WTC11 (cell line): Measurements from ENCODE around the gene PIK3R1. TPM values are rescaled to one million over a fixed set of nuclear protein-coding genes. Genes with fewer than 3 reads are reported as not detected.

Source experiments
- ATAC-seq: fragments of 200-7000 bp; cut with Tn5 transposase; 2 replicates; pipeline ENCODE4 v1.10.0; 2021; ENCODE audit warnings: mild to moderate bottlenecking, moderate library complexity
- CTCF ChIA-PET: fragments of 300-600 bp; sonication (Branson Sonifier 250); formaldehyde crosslinking; loops from one replicate; lab custom pipeline; 2021; ENCODE audit warnings: antibody characterized with exemption; lab: Charles Lee
- POLR2A ChIA-PET: fragments of 350-600 bp; sonication (Branson Sonifier 250); formaldehyde crosslinking; loops from one replicate; lab custom pipeline; 2021; ENCODE audit warnings: antibody characterized with exemption; lab: Charles Lee
- DNase-seq: peaks from one replicate; pipeline ENCODE4 v3.0.0; 2021; ENCODE audit warnings: low spot score
- H3K27ac Mint-ChIP-seq: 2 replicates; pipeline ENCODE4 v1.8.0; 2021; ENCODE audit warnings: mixed read lengths
- H3K27me3 Mint-ChIP-seq: 2 replicates; pipeline ENCODE4 v1.8.0; 2021; ENCODE audit warnings: low read depth, mild to moderate bottlenecking, moderate library complexity, mixed read lengths
- H3K36me3 Mint-ChIP-seq: 2 replicates; pipeline ENCODE4 v1.8.0; 2021; ENCODE audit warnings: mixed read lengths
- H3K4me1 Mint-ChIP-seq: 2 replicates; pipeline ENCODE4 v1.8.0; 2022; ENCODE audit warnings: mixed read lengths
- H3K4me3 Mint-ChIP-seq: 2 replicates; pipeline ENCODE4 v1.8.0; 2021; ENCODE audit warnings: mild to moderate bottlenecking, moderate library complexity, mixed read lengths
- H3K9me3 Mint-ChIP-seq: 2 replicates; pipeline ENCODE4 v1.8.0; 2021; ENCODE audit warnings: mixed read lengths
- GABPB1 ChIP-seq: sonication (generic); formaldehyde crosslinking; IDR thresholded peaks from 2 replicates; pipeline ENCODE4 v1.8.1; 2023; ENCODE audit warnings: mild to moderate bottlenecking, missing genetic modification reagents
- JUN ChIP-seq: sonication (generic); formaldehyde crosslinking; IDR thresholded peaks from 2 replicates; pipeline ENCODE4 v1.8.0; 2023; ENCODE audit warnings: mild to moderate bottlenecking, missing genetic modification reagents
- NR3C1 ChIP-seq: sonication (generic); formaldehyde crosslinking; conservative IDR thresholded peaks from 2 replicates; pipeline ENCODE4 v1.8.1; 2023; ENCODE audit warnings: low read depth, mild to moderate bottlenecking, missing genetic modification reagents
- OVOL2 ChIP-seq: fragments of 250-450 bp; sonication (Bioruptor Pico); IDR thresholded peaks from 2 replicates; pipeline ENCODE4 v1.9.0; 2021; ENCODE audit warnings: mild to moderate bottlenecking, borderline replicate concordance
- SMAD3 ChIP-seq: sonication (generic); formaldehyde crosslinking; IDR thresholded peaks from 2 replicates; pipeline ENCODE4 v1.8.0; 2022; ENCODE audit warnings: missing genetic modification reagents, mild to moderate bottlenecking, borderline replicate concordance
- SOX15 ChIP-seq: fragments of 250-450 bp; sonication (Bioruptor Pico); IDR thresholded peaks from 2 replicates; pipeline ENCODE4 v1.9.0; 2021; ENCODE audit warnings: mild to moderate bottlenecking
- TCF7 ChIP-seq: sonication (generic); formaldehyde crosslinking; IDR thresholded peaks from 2 replicates; pipeline ENCODE4 v1.8.0; 2022; ENCODE audit warnings: mild to moderate bottlenecking, low read depth, missing genetic modification reagents, moderate library complexity
- USF2 ChIP-seq: sonication (generic); formaldehyde crosslinking; IDR thresholded peaks from 2 replicates; pipeline ENCODE4 v1.8.1; 2023; ENCODE audit warnings: mild to moderate bottlenecking, missing genetic modification reagents, moderate library complexity
- ZNF232 ChIP-seq: sonication (generic); formaldehyde crosslinking; IDR thresholded peaks from 2 replicates; pipeline ENCODE4 v1.8.0; 2022; ENCODE audit warnings: mild to moderate bottlenecking, missing genetic modification reagents
- ZNF263 ChIP-seq: sonication (generic); formaldehyde crosslinking; IDR thresholded peaks from 2 replicates; pipeline ENCODE4 v1.8.1; 2022; ENCODE audit warnings: low read depth, mild to moderate bottlenecking, moderate library complexity, missing genetic modification reagents
- ZNF423 ChIP-seq: fragments of 250-450 bp; sonication (Bioruptor Pico); IDR thresholded peaks from 2 replicates; pipeline ENCODE4 v2.1.2; 2022; ENCODE audit warnings: mild to moderate bottlenecking, moderate library complexity
- total RNA-seq: library from RNA; stranded (reverse); gene quantifications from 3 replicates; pipeline ENCODE4 v1.2.3, GENCODE V29; 2021
- TF ChIP-seq, protein P1 (sequence below): sonication (generic); formaldehyde crosslinking; IDR thresholded peaks from 2 replicates; pipeline ENCODE4 v1.8.1; 2023; ENCODE audit warnings: mild to moderate bottlenecking, missing genetic modification reagents, borderline replicate concordance
- TF ChIP-seq, protein P2 (sequence below): fragments of 250-450 bp; sonication (Bioruptor Pico); IDR thresholded peaks from 2 replicates; pipeline ENCODE4 v2.1.2; 2022; ENCODE audit warnings: mild to moderate bottlenecking, moderate library complexity
- TF ChIP-seq, protein P3 (sequence below): sonication (generic); formaldehyde crosslinking; conservative IDR thresholded peaks from 2 replicates; pipeline ENCODE4 v1.8.1; 2022; ENCODE audit warnings: mild to moderate bottlenecking, missing genetic modification reagents
- TF ChIP-seq, protein P4 (sequence below): fragments of 250-450 bp; sonication (Bioruptor Pico); IDR thresholded peaks from 2 replicates; pipeline ENCODE4 v1.9.0; 2021; ENCODE audit warnings: mild to moderate bottlenecking

The PIK3R1 gene
- total RNA-seq, 1 experiment from 2014 or later: 11.3 TPM

DNA sequence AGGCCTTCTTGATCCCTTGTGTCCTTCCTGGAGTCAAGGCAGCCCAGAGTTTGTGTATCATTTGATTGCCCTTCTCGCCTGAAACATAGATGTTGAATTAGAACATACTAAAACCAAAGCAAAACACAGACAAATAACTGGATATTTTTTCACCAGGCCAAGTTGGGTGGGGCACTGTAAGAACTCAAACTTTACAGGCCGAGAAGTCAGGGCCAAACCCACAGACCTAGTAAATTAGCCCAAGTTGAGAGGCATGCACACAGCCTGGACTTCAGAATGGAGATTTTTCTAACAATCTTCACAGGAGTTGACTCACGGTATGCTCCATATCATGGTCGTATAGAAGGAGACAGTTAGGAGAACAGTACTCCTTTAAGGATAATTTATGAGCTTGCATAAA lies 121.7 kb downstream of the PIK3R1 start (continued):
- TF ChIP-seq, protein P1, sequence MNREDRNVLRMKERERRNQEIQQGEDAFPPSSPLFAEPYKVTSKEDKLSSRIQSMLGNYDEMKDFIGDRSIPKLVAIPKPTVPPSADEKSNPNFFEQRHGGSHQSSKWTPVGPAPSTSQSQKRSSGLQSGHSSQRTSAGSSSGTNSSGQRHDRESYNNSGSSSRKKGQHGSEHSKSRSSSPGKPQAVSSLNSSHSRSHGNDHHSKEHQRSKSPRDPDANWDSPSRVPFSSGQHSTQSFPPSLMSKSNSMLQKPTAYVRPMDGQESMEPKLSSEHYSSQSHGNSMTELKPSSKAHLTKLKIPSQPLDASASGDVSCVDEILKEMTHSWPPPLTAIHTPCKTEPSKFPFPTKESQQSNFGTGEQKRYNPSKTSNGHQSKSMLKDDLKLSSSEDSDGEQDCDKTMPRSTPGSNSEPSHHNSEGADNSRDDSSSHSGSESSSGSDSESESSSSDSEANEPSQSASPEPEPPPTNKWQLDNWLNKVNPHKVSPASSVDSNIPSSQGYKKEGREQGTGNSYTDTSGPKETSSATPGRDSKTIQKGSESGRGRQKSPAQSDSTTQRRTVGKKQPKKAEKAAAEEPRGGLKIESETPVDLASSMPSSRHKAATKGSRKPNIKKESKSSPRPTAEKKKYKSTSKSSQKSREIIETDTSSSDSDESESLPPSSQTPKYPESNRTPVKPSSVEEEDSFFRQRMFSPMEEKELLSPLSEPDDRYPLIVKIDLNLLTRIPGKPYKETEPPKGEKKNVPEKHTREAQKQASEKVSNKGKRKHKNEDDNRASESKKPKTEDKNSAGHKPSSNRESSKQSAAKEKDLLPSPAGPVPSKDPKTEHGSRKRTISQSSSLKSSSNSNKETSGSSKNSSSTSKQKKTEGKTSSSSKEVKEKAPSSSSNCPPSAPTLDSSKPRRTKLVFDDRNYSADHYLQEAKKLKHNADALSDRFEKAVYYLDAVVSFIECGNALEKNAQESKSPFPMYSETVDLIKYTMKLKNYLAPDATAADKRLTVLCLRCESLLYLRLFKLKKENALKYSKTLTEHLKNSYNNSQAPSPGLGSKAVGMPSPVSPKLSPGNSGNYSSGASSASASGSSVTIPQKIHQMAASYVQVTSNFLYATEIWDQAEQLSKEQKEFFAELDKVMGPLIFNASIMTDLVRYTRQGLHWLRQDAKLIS (CRISPR knock-in tag): no peak
- no peak for TF ChIP-seq GABPB1 (CRISPR knock-in tag)
- TF ChIP-seq, protein P2, sequence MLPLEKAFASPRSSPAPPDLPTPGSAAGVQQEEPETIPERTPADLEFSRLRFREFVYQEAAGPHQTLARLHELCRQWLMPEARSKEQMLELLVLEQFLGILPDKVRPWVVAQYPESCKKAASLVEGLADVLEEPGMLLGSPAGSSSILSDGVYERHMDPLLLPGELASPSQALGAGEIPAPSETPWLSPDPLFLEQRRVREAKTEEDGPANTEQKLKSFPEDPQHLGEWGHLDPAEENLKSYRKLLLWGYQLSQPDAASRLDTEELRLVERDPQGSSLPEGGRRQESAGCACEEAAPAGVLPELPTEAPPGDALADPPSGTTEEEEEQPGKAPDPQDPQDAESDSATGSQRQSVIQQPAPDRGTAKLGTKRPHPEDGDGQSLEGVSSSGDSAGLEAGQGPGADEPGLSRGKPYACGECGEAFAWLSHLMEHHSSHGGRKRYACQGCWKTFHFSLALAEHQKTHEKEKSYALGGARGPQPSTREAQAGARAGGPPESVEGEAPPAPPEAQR (CRISPR knock-in tag): no peak
- no peak for TF ChIP-seq ZNF423 (CRISPR knock-in tag)
- TF ChIP-seq, protein P3, sequence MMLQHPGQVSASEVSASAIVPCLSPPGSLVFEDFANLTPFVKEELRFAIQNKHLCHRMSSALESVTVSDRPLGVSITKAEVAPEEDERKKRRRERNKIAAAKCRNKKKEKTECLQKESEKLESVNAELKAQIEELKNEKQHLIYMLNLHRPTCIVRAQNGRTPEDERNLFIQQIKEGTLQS: no peak
- TF ChIP-seq ZNF232 (CRISPR knock-in tag): no peak
- no peak for TF ChIP-seq SOX15

DNA sequence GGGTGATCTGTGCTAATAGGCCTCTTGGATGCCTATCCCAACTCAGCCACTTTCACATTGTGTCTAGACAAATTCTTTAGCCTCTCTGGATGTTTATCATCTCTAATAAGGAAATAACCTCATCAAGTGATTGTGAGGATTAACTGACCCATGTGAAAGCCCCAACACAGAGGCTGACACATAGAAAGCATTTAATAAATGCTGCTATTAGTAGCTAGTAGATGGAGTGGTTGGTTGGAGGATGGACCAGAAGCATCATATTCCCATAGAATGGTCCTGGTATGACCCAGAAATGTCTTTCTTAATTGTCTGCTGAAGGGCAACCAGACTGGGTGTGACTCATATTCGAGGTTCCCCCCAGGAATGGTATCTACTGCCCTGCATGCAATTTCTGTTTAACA lies 124.4 kb downstream of the PIK3R1 start:
- H3K27me3 Mint-ChIP-seq: no peaks in the 10 kb centered on the region
- H3K27ac Mint-ChIP-seq: no peak overlapping the region
- ATAC-seq (no peak), DNase-seq (no peak)
- peaks cover 18% of the 10 kb centered on the region; the same call in 1 of the 2 replicates for H3K9me3 Mint-ChIP-seq
- H3K36me3 Mint-ChIP-seq: no peaks in the 10 kb centered on the region
- no peak overlapping the region for H3K4me3 Mint-ChIP-seq
- H3K4me1 Mint-ChIP-seq: peaks cover 9% of the 10 kb centered on the region
- TF ChIP-seq, protein P4, sequence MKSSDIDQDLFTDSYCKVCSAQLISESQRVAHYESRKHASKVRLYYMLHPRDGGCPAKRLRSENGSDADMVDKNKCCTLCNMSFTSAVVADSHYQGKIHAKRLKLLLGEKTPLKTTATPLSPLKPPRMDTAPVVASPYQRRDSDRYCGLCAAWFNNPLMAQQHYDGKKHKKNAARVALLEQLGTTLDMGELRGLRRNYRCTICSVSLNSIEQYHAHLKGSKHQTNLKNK (CRISPR knock-in tag): no peak
- TF ChIP-seq, protein P1 (CRISPR knock-in tag): no peak
- TF ChIP-seq NR3C1 (CRISPR knock-in tag): no peak
- TF ChIP-seq OVOL2: no peak
- TF ChIP-seq JUN (CRISPR knock-in tag): no peak
- no peak for TF ChIP-seq SMAD3 (CRISPR knock-in tag)
- TF ChIP-seq ZNF263 (CRISPR knock-in tag): no peak
- no peak for TF ChIP-seq USF2 (CRISPR knock-in tag)
- TF ChIP-seq TCF7: no peak
- ChIA-PET POLR2A (no interaction called here), CTCF (no interaction called here)
